GM12892 (cell line): ENCODE data around the gene PRDX5.

Source experiments
- DNase-seq: peaks from one replicate; pipeline ENCODE4 v3.0.0; 2011; ENCODE audit not compliant: insufficient read length
- FAIRE-seq: peaks from 2 replicates; lab custom pipeline; 2011; peaks lifted over from hg19 to GRCh38; lab: Jason Lieb, UNC
- POLR2A ChIP-seq: IDR thresholded peaks from 2 replicates; pipeline ENCODE4 v1.6.1; 2011; ENCODE audit warnings: low read depth, low read length, control low read depth
- POLR2AphosphoS5 ChIP-seq: IDR thresholded peaks from 2 replicates; pipeline ENCODE4 v1.6.1; 2011; ENCODE audit warnings: low read depth, low read length, control low read depth
- TAF1 ChIP-seq: IDR thresholded peaks from 2 replicates; pipeline ENCODE4 v1.6.1; 2011; ENCODE audit warnings: low read depth, mild to moderate bottlenecking, control low read depth, low read length, borderline replicate concordance

PRDX5 gene

GRCh38 chr11:64338716-64339115 is 20.8 kb downstream of the PRDX5 start:
- TF ChIP-seq TAF1 (no peak), POLR2A (no peak), POLR2AphosphoS5 (no peak)
- FAIRE-seq (peak; percentile 65), DNase-seq (no peak)

GRCh38 chr11:64339286-64339685 is 21.4 kb downstream of the PRDX5 start:
- DNase-seq (no peak), FAIRE-seq (peak; percentile 67)
- TF ChIP-seq TAF1 (no peak), POLR2A (no peak), POLR2AphosphoS5 (no peak)

- TF ChIP-seq POLR2AphosphoS5, result peak; percentile 41
- TF ChIP-seq TAF1, result no peak
- peak; percentile 26; the same call in 1 of the 2 replicates for TF ChIP-seq POLR2A
- peak; percentile 17 for FAIRE-seq
- peak; percentile 93 for DNase-seq
Measured at GRCh38 chr11:64339754-64340408, 22.0 kb downstream of the PRDX5 start, which contains the start of gene CCDC88B. TSS of gene CCDC88B (plus strand) at chr11:64340204. CDS start at chr11:64340267, 63 bp downstream.

- DNase-seq (peak; percentile 84), FAIRE-seq (peak; percentile 98)
- peak; percentile 33; the same call in 1 of the 2 replicates for TF ChIP-seq POLR2AphosphoS5
- TF ChIP-seq POLR2A, result no peak
- 0 out of 2 replicates have a peak, but pooled peaks have one; percentile 42 for TF ChIP-seq TAF1
Measured at GRCh38 chr11:64340671-64341335, 22.9 kb downstream of the PRDX5 start.

GRCh38 chr11:64341429-64341828 is 23.5 kb downstream of the PRDX5 start:
- no peak for DNase-seq
- no peak for FAIRE-seq
- no peak for TF ChIP-seq TAF1
- no peak for TF ChIP-seq POLR2A
- no peak for TF ChIP-seq POLR2AphosphoS5

DNA sequence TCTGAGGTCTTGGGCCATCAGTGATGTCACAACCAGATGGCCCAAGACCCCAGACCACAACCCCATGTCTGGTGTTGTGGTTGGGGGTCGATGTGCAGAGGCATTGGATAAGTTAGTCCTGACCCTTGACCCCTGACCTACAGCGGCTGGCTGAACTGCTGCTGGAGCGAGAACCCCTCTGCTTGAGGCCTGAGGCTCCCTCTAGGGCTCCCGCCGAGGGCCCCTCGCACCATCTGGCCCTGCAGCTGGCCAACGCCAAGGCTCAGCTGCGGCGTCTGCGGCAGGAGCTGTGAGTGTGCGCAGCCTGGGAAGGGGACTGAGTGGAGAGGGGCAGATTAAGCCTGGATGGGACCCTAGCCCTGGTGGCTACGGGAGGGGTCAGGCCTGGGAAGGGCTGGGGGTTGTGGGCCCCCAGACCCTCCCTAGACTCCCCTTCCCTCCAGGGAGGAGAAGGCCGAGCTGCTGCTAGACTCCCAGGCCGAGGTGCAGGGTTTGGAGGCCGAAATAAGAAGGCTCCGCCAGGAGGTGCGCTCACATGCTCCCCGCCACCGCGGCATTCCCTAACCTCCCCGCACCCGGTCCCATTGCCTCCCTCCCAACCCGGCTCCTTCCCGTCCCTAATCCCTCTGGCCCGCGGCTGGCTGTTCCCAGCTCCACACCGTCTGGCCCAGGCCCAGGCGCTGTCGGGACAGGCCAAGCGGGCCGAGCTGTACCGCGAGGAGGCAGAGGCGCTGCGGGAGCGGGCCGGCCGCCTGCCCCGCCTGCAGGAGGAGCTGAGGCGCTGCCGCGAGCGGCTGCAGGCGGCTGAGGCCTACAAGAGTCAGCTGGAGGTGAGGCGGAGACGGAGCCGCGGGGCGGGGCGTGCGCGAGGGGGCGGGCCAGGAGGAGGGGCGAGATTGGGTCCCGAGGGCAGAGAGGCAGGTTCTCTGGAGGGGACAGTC is 24.2 kb downstream of the PRDX5 start:
- DNase-seq (peak; percentile 99), FAIRE-seq (peak; percentile 95)
- no peak for TF ChIP-seq POLR2A
- no peak for TF ChIP-seq POLR2AphosphoS5
- TF ChIP-seq TAF1, result no peak

DNA sequence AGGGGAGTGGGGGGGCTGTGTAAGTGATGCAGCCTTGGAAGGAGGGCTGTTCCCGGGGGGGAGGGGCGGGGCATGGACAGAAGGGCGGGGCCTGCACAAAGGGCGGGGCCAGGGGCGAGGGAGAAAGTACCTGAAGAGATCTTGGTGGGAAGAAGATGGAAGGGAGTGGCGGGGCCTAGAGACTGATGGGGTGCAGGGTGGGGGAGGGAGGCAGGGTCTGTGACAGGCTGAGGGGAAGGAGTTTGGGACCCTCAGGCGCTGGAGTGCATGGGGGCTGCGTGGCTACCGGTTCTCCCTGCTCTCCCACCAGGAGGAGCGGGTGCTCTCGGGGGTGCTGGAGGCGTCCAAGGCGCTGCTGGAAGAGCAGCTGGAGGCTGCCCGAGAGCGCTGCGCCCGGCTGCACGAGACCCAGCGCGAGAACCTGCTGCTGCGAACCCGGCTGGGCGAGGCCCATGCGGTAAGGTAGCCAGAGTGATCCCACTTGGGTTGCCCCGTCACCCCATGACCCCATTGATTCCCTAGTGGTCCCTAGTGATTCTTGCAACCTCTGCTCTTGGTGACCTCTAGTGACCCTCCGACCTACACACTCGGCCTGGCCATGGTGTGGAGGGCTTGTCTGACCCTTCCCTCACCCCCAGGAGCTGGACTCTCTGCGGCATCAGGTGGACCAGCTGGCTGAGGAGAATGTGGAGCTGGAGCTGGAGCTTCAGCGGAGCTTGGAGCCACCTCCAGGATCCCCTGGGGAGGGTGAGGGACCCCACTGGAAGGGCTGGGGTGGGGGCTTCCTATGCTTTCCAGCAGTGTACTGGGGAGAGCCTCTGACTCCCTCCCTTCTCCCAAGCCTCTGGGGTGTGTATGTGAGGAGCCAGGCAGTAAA is 25.2 kb downstream of the PRDX5 start:
- no peak for TF ChIP-seq POLR2A
- no peak for TF ChIP-seq TAF1
- TF ChIP-seq POLR2AphosphoS5, result no peak
- FAIRE-seq (peak; percentile 64), DNase-seq (no peak)

DNA sequence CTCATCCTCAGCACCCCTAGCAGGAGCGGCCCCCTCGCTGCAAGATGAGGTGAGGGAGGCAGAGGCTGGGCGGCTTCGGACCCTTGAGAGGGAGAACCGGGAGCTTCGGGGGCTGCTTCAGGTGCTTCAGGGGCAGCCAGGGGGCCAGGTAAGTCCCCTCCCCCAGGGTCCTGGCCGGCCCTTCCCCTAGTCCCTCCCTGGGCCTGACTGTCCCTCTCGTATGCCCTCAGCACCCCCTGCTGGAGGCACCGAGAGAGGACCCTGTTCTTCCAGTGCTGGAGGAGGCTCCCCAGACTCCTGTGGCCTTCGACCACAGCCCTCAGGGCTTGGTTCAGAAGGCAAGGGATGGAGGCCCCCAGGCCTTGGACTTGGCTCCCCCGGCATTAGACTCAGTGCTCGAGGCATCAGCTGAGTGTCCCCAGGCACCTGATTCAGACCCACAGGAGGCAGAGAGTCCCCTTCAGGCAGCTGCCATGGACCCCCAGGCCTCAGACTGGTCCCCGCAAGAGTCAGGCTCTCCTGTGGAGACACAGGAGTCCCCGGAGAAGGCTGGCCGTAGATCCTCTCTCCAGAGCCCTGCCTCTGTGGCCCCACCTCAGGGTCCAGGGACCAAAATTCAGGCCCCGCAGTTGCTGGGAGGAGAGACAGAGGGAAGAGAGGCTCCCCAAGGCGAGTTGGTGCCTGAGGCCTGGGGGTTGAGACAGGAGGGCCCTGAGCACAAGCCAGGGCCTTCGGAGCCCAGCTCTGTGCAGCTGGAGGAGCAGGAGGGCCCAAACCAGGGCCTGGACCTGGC is 26.0 kb downstream of the PRDX5 start:
- DNase-seq (no peak), FAIRE-seq (no peak)
- TF ChIP-seq TAF1 (no peak), POLR2A (no peak), POLR2AphosphoS5 (no peak)

DNA sequence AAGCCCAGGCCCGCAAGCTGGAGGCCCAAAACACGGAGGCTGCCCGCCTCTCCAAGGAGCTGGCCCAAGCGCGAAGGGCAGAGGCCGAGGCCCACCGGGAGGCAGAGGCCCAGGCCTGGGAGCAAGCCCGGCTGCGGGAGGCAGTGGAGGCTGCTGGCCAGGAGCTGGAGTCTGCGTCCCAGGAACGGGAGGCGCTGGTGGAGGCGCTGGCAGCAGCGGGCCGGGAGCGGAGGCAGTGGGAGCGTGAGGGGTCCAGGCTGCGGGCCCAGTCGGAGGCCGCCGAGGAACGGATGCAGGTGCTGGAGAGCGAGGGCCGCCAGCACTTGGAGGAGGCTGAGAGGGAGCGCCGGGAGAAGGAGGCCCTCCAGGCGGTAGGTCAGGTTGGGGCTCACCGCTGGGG is 26.9 kb downstream of the PRDX5 start:
- DNase-seq (no peak), FAIRE-seq (no peak)
- TF ChIP-seq POLR2AphosphoS5 (no peak), TAF1 (no peak), POLR2A (no peak)
